OCI-LY1 (cell line): Measurements from ENCODE around the gene IGLL5.

Experiments used
- CTCF ChIP-seq: fragments of 200-600 bp; sonication (generic), shearing (Covaris generic); IDR thresholded peaks from 2 replicates; pipeline ENCODE4 v1.5.1; 2017; ENCODE audit warnings: mild to moderate bottlenecking, antibody characterized with exemption, low read length, moderate library complexity, mixed read lengths
- EZH2 ChIP-seq: fragments of 200-600 bp; sonication (generic), shearing (Covaris generic); IDR thresholded peaks from 2 replicates; pipeline ENCODE4 v1.8.0; 2017; ENCODE audit warnings: borderline replicate concordance, mixed run types, mild to moderate bottlenecking, antibody characterized with exemption, low read length, moderate library complexity, mixed read lengths

GRCh38 chr22:22930222-22930497 is 42.5 kb downstream of the IGLL5 start:
- TF ChIP-seq CTCF (no peak), EZH2 (no peak)
